ENCODE measurements around the gene MS4A8.
"Not testable (repeated sequence)": the region's sequence is repeated elsewhere in the genome, so short reads cannot be mapped to it uniquely, and the experiment has no call there.

The MS4A8 gene

GRCh38 chr11:60747359-60747873, 48.0 kb downstream of the MS4A8 start:
- Histone ChIP-seq H3K9ac (ENCODE audit: low read depth in 1 of 2, low read length in 2 of 2) (no peak overlapping the region), H3K36me3 (ENCODE audit: control insufficient read depth in 1 of 2, insufficient read depth in 2 of 2, low read length in 2 of 2) (no peaks in the 10 kb centered on the region), H3K4me3 (ENCODE audit: low read depth in 1 of 2, low read length in 2 of 2) (no peak overlapping the region), H3K27ac (ENCODE audit: low read depth, low read length) (no peak overlapping the region), H3K27me3 (ENCODE audit: control insufficient read depth in 1 of 2, insufficient read depth in 2 of 2, low read length in 2 of 2) (no peaks in the 10 kb centered on the region), H3K4me1 (ENCODE audit: control insufficient read depth in 1 of 2, insufficient read depth in 2 of 2, low read length in 2 of 2) (peaks cover 5 to 10% of the 10 kb centered on the region in 2 donors), H3K9me3 (ENCODE audit: control insufficient read depth in 1 of 2, low read length in 2 of 2) (no peaks in the 10 kb centered on the region)

DNA sequence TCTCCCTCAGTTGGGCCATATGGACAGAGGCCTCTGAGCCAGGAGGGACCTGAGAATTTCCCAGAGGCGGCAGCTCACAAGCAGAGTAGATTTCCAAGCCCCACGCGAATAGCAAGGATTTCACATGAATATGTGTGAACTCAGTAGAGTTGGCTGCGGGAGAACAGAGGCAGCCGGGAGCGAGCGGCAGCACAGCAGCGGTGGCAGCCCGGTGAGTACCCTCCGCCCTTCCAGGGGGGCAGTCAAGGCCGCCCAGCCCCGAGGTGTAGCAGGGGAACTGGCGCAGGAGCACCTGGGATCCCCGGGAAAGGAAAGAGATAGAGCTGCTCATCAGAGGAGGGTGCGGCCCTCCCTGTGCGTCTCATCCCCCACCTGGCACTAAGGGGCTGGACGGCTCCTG, 48.8 kb downstream of the MS4A8 start:
- no peak overlapping the region for H3K4me3 ChIP-seq (ENCODE audit: low read depth in 1 of 2, low read length in 2 of 2)
- no peak overlapping the region for H3K9ac ChIP-seq (ENCODE audit: low read depth in 1 of 2, low read length in 2 of 2)
- H3K4me1 ChIP-seq (ENCODE audit: control insufficient read depth in 1 of 2, insufficient read depth in 2 of 2, low read length in 2 of 2) = peaks cover 4 to 6% of the 10 kb centered on the region in 2 donors
- H3K27me3 ChIP-seq (ENCODE audit: control insufficient read depth in 1 of 2, insufficient read depth in 2 of 2, low read length in 2 of 2) = no peaks in the 10 kb centered on the region
- H3K9me3 ChIP-seq (ENCODE audit: control insufficient read depth in 1 of 2, low read length in 2 of 2) = no peaks in the 10 kb centered on the region
- H3K27ac ChIP-seq (ENCODE audit: low read depth, low read length) = no peak overlapping the region
- no peaks in the 10 kb centered on the region for H3K36me3 ChIP-seq (ENCODE audit: control insufficient read depth in 1 of 2, insufficient read depth in 2 of 2, low read length in 2 of 2)

GRCh38 chr11:60748821-60749220, 49.4 kb downstream of the MS4A8 start:
- no peak overlapping the region for H3K4me3 ChIP-seq (ENCODE audit: low read depth in 1 of 2, low read length in 2 of 2)
- H3K36me3 ChIP-seq (ENCODE audit: control insufficient read depth in 1 of 2, insufficient read depth in 2 of 2, low read length in 2 of 2) = no peaks in the 10 kb centered on the region
- H3K27ac ChIP-seq (ENCODE audit: low read depth, low read length) = no peak overlapping the region
- peaks cover 5% of the 10 kb centered on the region in 2 donors for H3K4me1 ChIP-seq (ENCODE audit: control insufficient read depth in 1 of 2, insufficient read depth in 2 of 2, low read length in 2 of 2)
- H3K9me3 ChIP-seq (ENCODE audit: control insufficient read depth in 1 of 2, low read length in 2 of 2) = no peaks in the 10 kb centered on the region
- H3K9ac ChIP-seq (ENCODE audit: low read depth in 1 of 2, low read length in 2 of 2) = no peak overlapping the region
- H3K27me3 ChIP-seq (ENCODE audit: control insufficient read depth in 1 of 2, insufficient read depth in 2 of 2, low read length in 2 of 2) = peaks cover 0 to 4% of the 10 kb centered on the region in 2 donors

- H3K9me3 ChIP-seq (ENCODE audit: control insufficient read depth in 1 of 2, low read length in 2 of 2) = no peaks in the 10 kb centered on the region
- H3K27ac ChIP-seq (ENCODE audit: low read depth, low read length) = no peak overlapping the region
- peaks cover 5% of the 10 kb centered on the region in 2 donors for H3K4me1 ChIP-seq (ENCODE audit: control insufficient read depth in 1 of 2, insufficient read depth in 2 of 2, low read length in 2 of 2)
- H3K9ac ChIP-seq (ENCODE audit: low read depth in 1 of 2, low read length in 2 of 2) = no peak overlapping the region
- H3K4me3 ChIP-seq (ENCODE audit: low read depth in 1 of 2, low read length in 2 of 2) = no peak overlapping the region
- peaks cover 0 to 4% of the 10 kb centered on the region in 2 donors for H3K27me3 ChIP-seq (ENCODE audit: control insufficient read depth in 1 of 2, insufficient read depth in 2 of 2, low read length in 2 of 2)
- no peaks in the 10 kb centered on the region for H3K36me3 ChIP-seq (ENCODE audit: control insufficient read depth in 1 of 2, insufficient read depth in 2 of 2, low read length in 2 of 2)
Measured at GRCh38 chr11:60750911-60751310, 51.5 kb downstream of the MS4A8 start.

DNA sequence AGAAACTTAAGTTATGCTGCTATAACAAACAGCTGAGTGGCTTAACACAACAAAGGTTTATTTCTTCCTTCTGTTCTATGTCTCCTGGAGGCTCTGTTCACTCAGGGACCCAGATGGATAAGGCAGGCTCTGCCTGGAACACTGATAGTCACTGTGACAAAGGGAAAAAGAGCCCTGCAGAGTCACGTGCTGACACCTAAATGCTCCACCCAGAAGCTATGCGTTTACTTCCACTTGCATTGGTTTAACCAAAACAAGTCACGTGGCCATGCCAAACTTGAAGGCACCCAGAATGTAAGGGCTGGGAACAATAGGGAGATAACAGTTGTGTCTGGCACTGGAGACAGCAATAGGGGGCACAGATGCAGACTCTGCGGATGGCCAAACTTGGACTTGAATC, 53.9 kb downstream of the MS4A8 start:
- Histone ChIP-seq H3K27me3 (ENCODE audit: control insufficient read depth in 1 of 2, insufficient read depth in 2 of 2, low read length in 2 of 2) (peaks cover 0 to 4% of the 10 kb centered on the region in 2 donors), H3K27ac (ENCODE audit: low read depth, low read length) (no peak overlapping the region), H3K4me1 (ENCODE audit: control insufficient read depth in 1 of 2, insufficient read depth in 2 of 2, low read length in 2 of 2) (peaks cover 5 to 9% of the 10 kb centered on the region in 2 donors), H3K36me3 (ENCODE audit: control insufficient read depth in 1 of 2, insufficient read depth in 2 of 2, low read length in 2 of 2) (no peaks in the 10 kb centered on the region), H3K9ac (ENCODE audit: low read depth in 1 of 2, low read length in 2 of 2) (peak overlapping the region in 1 of 2 donors; percentile 12), H3K4me3 (ENCODE audit: low read depth in 1 of 2, low read length in 2 of 2) (no peak overlapping the region), H3K9me3 (ENCODE audit: control insufficient read depth in 1 of 2, low read length in 2 of 2) (no peaks in the 10 kb centered on the region)

DNA sequence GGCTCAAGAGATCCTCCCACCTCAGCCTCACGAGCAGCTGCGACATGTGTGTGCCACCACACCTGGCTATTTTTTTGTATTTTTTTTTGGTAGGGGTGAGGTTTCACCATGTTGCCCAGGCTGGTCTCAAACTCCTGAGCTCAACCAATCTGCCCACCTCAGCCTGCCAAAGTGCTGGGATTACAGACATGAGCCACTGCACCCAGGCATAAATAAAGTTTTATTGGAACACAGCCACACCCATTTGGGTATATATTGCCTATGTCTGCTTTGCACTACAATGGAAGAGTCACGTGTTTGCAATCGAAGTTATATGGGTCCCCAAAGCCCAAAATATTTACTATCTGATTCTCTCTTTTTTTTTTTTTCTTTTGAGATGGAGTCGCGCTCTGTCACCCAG, 55.5 kb downstream of the MS4A8 start:
- Histone ChIP-seq H3K9me3 (ENCODE audit: control insufficient read depth in 1 of 2, low read length in 2 of 2) (no peaks in the 10 kb centered on the region), H3K4me1 (ENCODE audit: control insufficient read depth in 1 of 2, insufficient read depth in 2 of 2, low read length in 2 of 2) (peaks cover 5 to 9% of the 10 kb centered on the region in 2 donors), H3K9ac (ENCODE audit: low read depth in 1 of 2, low read length in 2 of 2) (no peak overlapping the region), H3K27me3 (ENCODE audit: control insufficient read depth in 1 of 2, insufficient read depth in 2 of 2, low read length in 2 of 2) (peaks cover 0 to 4% of the 10 kb centered on the region in 2 donors), H3K4me3 (ENCODE audit: low read depth in 1 of 2, low read length in 2 of 2) (no peak overlapping the region), H3K36me3 (ENCODE audit: control insufficient read depth in 1 of 2, insufficient read depth in 2 of 2, low read length in 2 of 2) (no peaks in the 10 kb centered on the region), H3K27ac (ENCODE audit: low read depth, low read length) (no peak overlapping the region)

- H3K27ac ChIP-seq (ENCODE audit: low read depth, low read length) = no peak within 1 kb of the TSS
- H3K36me3 ChIP-seq (ENCODE audit: control insufficient read depth in 1 of 2, insufficient read depth in 2 of 2, low read length in 2 of 2) = no peaks in the 10 kb centered on the region
- no peak within 1 kb of the TSS for H3K9ac ChIP-seq (ENCODE audit: low read depth in 1 of 2, low read length in 2 of 2)
- H3K9me3 ChIP-seq (ENCODE audit: control insufficient read depth in 1 of 2, low read length in 2 of 2) = no peaks in the 10 kb centered on the region
- peaks cover 5 to 9% of the 10 kb centered on the region in 2 donors for H3K4me1 ChIP-seq (ENCODE audit: control insufficient read depth in 1 of 2, insufficient read depth in 2 of 2, low read length in 2 of 2)
- H3K4me3 ChIP-seq (ENCODE audit: low read depth in 1 of 2, low read length in 2 of 2) = no peak within 1 kb of the TSS
- H3K27me3 ChIP-seq (ENCODE audit: control insufficient read depth in 1 of 2, insufficient read depth in 2 of 2, low read length in 2 of 2) = peaks cover 0 to 4% of the 10 kb centered on the region in 2 donors
Measured at GRCh38 chr11:60756307-60757032, 57.1 kb downstream of the MS4A8 start, which contains the start of gene MS4A15. TSS of gene MS4A15 (plus strand) at chr11:60756867. CDS start at chr11:60763734, 6,867 bp downstream.

GRCh38 chr11:60757231-60757800, 57.9 kb downstream of the MS4A8 start:
- Histone ChIP-seq H3K36me3 (ENCODE audit: control insufficient read depth in 1 of 2, insufficient read depth in 2 of 2, low read length in 2 of 2) (no peaks in the 10 kb centered on the region), H3K9me3 (ENCODE audit: control insufficient read depth in 1 of 2, low read length in 2 of 2) (no peaks in the 10 kb centered on the region), H3K27me3 (ENCODE audit: control insufficient read depth in 1 of 2, insufficient read depth in 2 of 2, low read length in 2 of 2) (peaks cover 0 to 4% of the 10 kb centered on the region in 2 donors), H3K4me1 (ENCODE audit: control insufficient read depth in 1 of 2, insufficient read depth in 2 of 2, low read length in 2 of 2) (peaks cover 5 to 9% of the 10 kb centered on the region in 2 donors), H3K4me3 (ENCODE audit: low read depth in 1 of 2, low read length in 2 of 2) (no peak overlapping the region), H3K27ac (ENCODE audit: low read depth, low read length) (no peak overlapping the region), H3K9ac (ENCODE audit: low read depth in 1 of 2, low read length in 2 of 2) (no peak overlapping the region)

DNA sequence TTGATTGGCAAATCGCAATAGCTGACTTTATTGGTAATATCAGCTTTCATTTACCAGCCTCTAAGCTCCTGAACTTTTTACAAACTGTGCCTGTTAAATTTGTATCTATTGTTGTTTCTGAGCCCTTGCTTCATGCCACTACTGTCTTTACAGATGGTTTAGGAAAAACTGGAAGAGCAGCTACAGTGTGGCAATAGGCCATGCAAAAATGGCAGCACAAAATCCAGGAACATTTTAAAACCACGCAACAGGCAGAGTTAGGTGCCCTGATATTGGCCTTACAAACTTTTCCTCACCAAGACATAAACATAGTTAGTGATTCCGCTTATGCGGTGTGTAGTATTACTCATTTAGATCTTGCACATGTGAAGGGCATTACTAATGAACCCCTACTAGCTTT, 59.3 kb downstream of the MS4A8 start:
- not testable (repeated sequence) for H3K36me3 ChIP-seq (ENCODE audit: control insufficient read depth in 1 of 2, insufficient read depth in 2 of 2, low read length in 2 of 2); H3K27ac ChIP-seq (ENCODE audit: low read depth, low read length); H3K9ac ChIP-seq (ENCODE audit: low read depth in 1 of 2, low read length in 2 of 2); H3K4me3 ChIP-seq (ENCODE audit: low read depth in 1 of 2, low read length in 2 of 2); H3K27me3 ChIP-seq (ENCODE audit: control insufficient read depth in 1 of 2, insufficient read depth in 2 of 2, low read length in 2 of 2); H3K4me1 ChIP-seq (ENCODE audit: control insufficient read depth in 1 of 2, insufficient read depth in 2 of 2, low read length in 2 of 2); H3K9me3 ChIP-seq (ENCODE audit: control insufficient read depth in 1 of 2, low read length in 2 of 2)

GRCh38 chr11:60759438-60760225, 60.2 kb downstream of the MS4A8 start:
- not testable (repeated sequence) for H3K9me3 ChIP-seq (ENCODE audit: control insufficient read depth in 1 of 2, low read length in 2 of 2); H3K4me3 ChIP-seq (ENCODE audit: low read depth in 1 of 2, low read length in 2 of 2); H3K36me3 ChIP-seq (ENCODE audit: control insufficient read depth in 1 of 2, insufficient read depth in 2 of 2, low read length in 2 of 2); H3K4me1 ChIP-seq (ENCODE audit: control insufficient read depth in 1 of 2, insufficient read depth in 2 of 2, low read length in 2 of 2); H3K9ac ChIP-seq (ENCODE audit: low read depth in 1 of 2, low read length in 2 of 2); H3K27ac ChIP-seq (ENCODE audit: low read depth, low read length); H3K27me3 ChIP-seq (ENCODE audit: control insufficient read depth in 1 of 2, insufficient read depth in 2 of 2, low read length in 2 of 2)
